Left lung (tissue), 14 donors: Measurements from ENCODE around the gene CHRM5. TPM values are rescaled to one million over a fixed set of nuclear protein-coding genes. Genes with fewer than 3 reads are reported as not detected.

Experiments
- ATAC-seq: fragments of 200-7000 bp; cut with Tn5 transposase; one replicate; pipeline ENCODE4 v1.9.1; 2020; ENCODE audit warnings: moderate library complexity
- DNase-seq, 4 donors: peaks; one replicate each; pipeline ENCODE4 v3.0.0-alpha.2; 2013 to 2020
- H3K27ac ChIP-seq, 2 donors: fragments of 200-600 bp; sonication (generic) in 1 of 2; one replicate each; pipeline versions ENCODE4 v1.5.0 to v1.8.0; 2020 to 2021
- H3K27me3 ChIP-seq, 2 donors: fragments of 200-600 bp; sonication (generic) in 1 of 2; one replicate each; pipeline versions ENCODE4 v1.5.0 to v1.8.0; 2020 to 2021
- H3K36me3 ChIP-seq, 2 donors: fragments of 200-600 bp; sonication (generic) in 1 of 2; one replicate each; pipeline versions ENCODE4 v1.5.0 to v1.8.0; 2020 to 2021
- H3K4me1 ChIP-seq, 2 donors: fragments of 200-600 bp; one replicate each; pipeline ENCODE4 v1.8.0; 2021
- H3K4me3 ChIP-seq, 2 donors: fragments of 200-600 bp; sonication (generic) in 1 of 2; one replicate each; pipeline versions ENCODE4 v1.5.0 to v1.8.0; 2020 to 2021; ENCODE audit warnings: mild to moderate bottlenecking in 1 of 2
- H3K9me3 ChIP-seq, 2 donors: fragments of 200-600 bp; sonication (generic) in 1 of 2; one replicate each; pipeline versions ENCODE4 v1.5.0 to v1.8.0; 2020 to 2021
- CTCF ChIP-seq, 2 donors: fragments of 200-600 bp; sonication (generic) in 1 of 2; IDR thresholded peaks; one replicate each; pipeline versions ENCODE4 v1.5.0 to v1.8.0; 2021; ENCODE audit warnings: antibody characterized with exemption in 2 of 2
- intact Hi-C, 2 donors: fragments of 100-400 bp; cut with DNase I; formaldehyde crosslinking; loops; one replicate each; pipeline versions ENCODE4 v1.11.2 to v1.14.2; 2022
- long read RNA-seq, 12 donors: library from polyadenylated mRNA in 2 of 12; unstranded in 2 of 12; transcript quantifications; one replicate each; pipeline ENCODE4 v2.0.0 and lab custom pipeline, GENCODE V29; 2019 to 2026
- polyA plus RNA-seq, 6 donors: library from polyadenylated mRNA; unstranded; fragments of 120-200 nt; gene quantifications; one replicate each; pipeline ENCODE4 v1.2.1, GENCODE V29; 2013; ENCODE audit not compliant: insufficient read length in 6 of 6
- total RNA-seq, 2 donors: library from RNA; stranded (reverse); fragmentation: NEBNext Ultra II Directional; extraction: Animal tissue kit (Norgen Biotek cat#: 25700); gene quantifications; one replicate each; pipeline ENCODE4 v1.2.1, GENCODE V29; 2021
- donor health status: DM: no; HTN: yes; CAD: no.
- donor health status: DM: no; HTN: no; CAD: no.

CHRM5 gene
- total RNA-seq: not detected
- under 1 TPM; 0.15 to 0.61 (median 0.30) TPM for polyA plus RNA-seq
- long read RNA-seq, donor 1, partial matches to known transcripts: 0 of 10 reads
- long read RNA-seq, donor 1, other reads (novel, unspliced or antisense): 10 of 10 reads
- long read RNA-seq, donor 2, partial matches to known transcripts: 21 of 21 reads
- long read RNA-seq, donor 2, other reads (novel, unspliced or antisense): 0 of 21 reads
- long read RNA-seq, donor 3: 0 reads
- long read RNA-seq, donor 4: 0 reads
- long read RNA-seq, donor 5: 0 reads
- long read RNA-seq, donor 6: 0 reads
- long read RNA-seq, donor 7, partial matches to known transcripts: 14 of 14 reads
- long read RNA-seq, donor 7, other reads (novel, unspliced or antisense): 0 of 14 reads
- long read RNA-seq, donor 8, partial matches to known transcripts: 15 of 15 reads
- long read RNA-seq, donor 8, other reads (novel, unspliced or antisense): 0 of 15 reads
- long read RNA-seq, donor 9: 0 reads
- long read RNA-seq, donor 10: 0 reads
- long read RNA-seq, donor 11: 0 reads
- long read RNA-seq, donor 12, partial matches to known transcripts: 25 of 25 reads
- long read RNA-seq, donor 12, other reads (novel, unspliced or antisense): 0 of 25 reads

GRCh38 chr15:33968224-33968623 lies at the start of gene CHRM5:
TSS of gene CHRM5 (plus strand) at chr15:33968497. CDS start at chr15:34062718, 94,221 bp downstream.
- no peaks in the 10 kb centered on the region for H3K27me3 ChIP-seq
- no peaks in the 10 kb centered on the region for H3K9me3 ChIP-seq
- no peak within 1 kb of the TSS for H3K27ac ChIP-seq
- DNase-seq (no peak), ATAC-seq (no peak)
- H3K36me3 ChIP-seq: no peaks in the 10 kb centered on the region
- no peak within 1 kb of the TSS for H3K4me3 ChIP-seq
- H3K4me1 ChIP-seq: no peaks in the 10 kb centered on the region
- TF ChIP-seq CTCF (IDR thresholded peaks at IDR 0.05): no peak
- intact Hi-C loops: loop anchor here in 1 of 2 donors (10.0 kb wide), 1 partner anchor 233 kb away; no protein-coding TSS in a partner anchor

GRCh38 chr15:33923446-33923845 lies 44.9 kb upstream of the CHRM5 start:
- Histone ChIP-seq H3K36me3 (no peaks in the 10 kb centered on the region), H3K4me3 (no peak overlapping the region), H3K27me3 (no peaks in the 10 kb centered on the region), H3K27ac (no peak overlapping the region), H3K4me1 (no peaks in the 10 kb centered on the region), H3K9me3 (no peaks in the 10 kb centered on the region)
- intact Hi-C loops: no loop called here
- DNase-seq (no peak), ATAC-seq (no peak)
- TF ChIP-seq CTCF (IDR thresholded peaks at IDR 0.05): no peak

GRCh38 chr15:33926260-33926659 lies 42.0 kb upstream of the CHRM5 start:
- no peaks in the 10 kb centered on the region for H3K4me1 ChIP-seq
- intact Hi-C loops: no loop called here

GRCh38 chr15:33932734-33933133 lies 35.6 kb upstream of the CHRM5 start:
- no peak for DNase-seq
- Histone ChIP-seq H3K4me3 (no peak overlapping the region), H3K36me3 (no peaks in the 10 kb centered on the region), H3K27ac (no peak overlapping the region), H3K9me3 (no peaks in the 10 kb centered on the region), H3K4me1 (peaks cover 0 to 6% of the 10 kb centered on the region in 2 donors), H3K27me3 (no peaks in the 10 kb centered on the region)
- ATAC-seq: no peak
- intact Hi-C loops: no loop called here
- no peak for TF ChIP-seq CTCF (IDR thresholded peaks at IDR 0.05)

More at GRCh38 chr15:33926260-33926659, 42.0 kb upstream of the CHRM5 start:
- Histone ChIP-seq H3K9me3 (no peaks in the 10 kb centered on the region), H3K4me3 (no peak overlapping the region), H3K27me3 (no peaks in the 10 kb centered on the region), H3K36me3 (no peaks in the 10 kb centered on the region), H3K27ac (no peak overlapping the region)
- DNase-seq: no peak
- TF ChIP-seq CTCF (IDR thresholded peaks at IDR 0.05): no peak
- ATAC-seq: no peak

- no peaks in the 10 kb centered on the region for H3K27me3 ChIP-seq
- H3K9me3 ChIP-seq: no peaks in the 10 kb centered on the region
- intact Hi-C loops: no loop called here
- H3K27ac ChIP-seq: no peak overlapping the region
- peak; percentile 90 for ATAC-seq
- H3K36me3 ChIP-seq: no peaks in the 10 kb centered on the region
- H3K4me1 ChIP-seq: peaks cover 0 to 6% of the 10 kb centered on the region in 2 donors
- no peak overlapping the region for H3K4me3 ChIP-seq
- no peak for TF ChIP-seq CTCF (IDR thresholded peaks at IDR 0.05)
- DNase-seq: no peak
Observed at GRCh38 chr15:33934396-33934795, 33.9 kb upstream of the CHRM5 start.
